HUES64 (cell line): ENCODE data around the gene GRID1.

Experiments used
- H3K27ac ChIP-seq: 2 replicates; pipeline ENCODE4 v1.7.0; 2013; ENCODE audit warnings: low read depth, low read length, inconsistent platforms
- H3K27me3 ChIP-seq: 2 replicates; pipeline ENCODE4 v1.6.1; 2013; ENCODE audit warnings: mild to moderate bottlenecking, low read length; ENCODE audit not compliant: insufficient read depth
- H3K36me3 ChIP-seq: 2 replicates; pipeline ENCODE4 v1.6.1; 2013; ENCODE audit warnings: mild to moderate bottlenecking, low read length; ENCODE audit not compliant: insufficient read depth
- H3K4me1 ChIP-seq: 2 replicates; pipeline ENCODE4 v1.6.1; 2013; ENCODE audit warnings: mild to moderate bottlenecking, low read length, moderate library complexity; ENCODE audit not compliant: insufficient read depth
- H3K4me3 ChIP-seq: 2 replicates; pipeline ENCODE4 v1.5.1; 2013; ENCODE audit warnings: mild to moderate bottlenecking, low read length, moderate library complexity
- H3K9ac ChIP-seq: 2 replicates; pipeline ENCODE4 v1.6.1; 2013; ENCODE audit warnings: mild to moderate bottlenecking, low read depth, low read length
- H3K9me3 ChIP-seq: 2 replicates; pipeline ENCODE4 v1.6.1; 2013; ENCODE audit warnings: low read depth, low read length; ENCODE audit not compliant: insufficient read depth
- WGBS: fragments of 150-250, 120-280 bp; methylation state at CpG from one replicate; pipeline ENCODE4 v1.1.7; 2013; ENCODE audit warnings: missing lambda C conversion rate; 5-methylcytosine and 5-hydroxymethylcytosine counted together

The GRID1 gene

GRCh38 chr10:86343761-86344160, 22.8 kb downstream of the GRID1 start:
- 93% methylated on average over 7 of the region's 7 CpGs for WGBS
- no peaks in the 10 kb centered on the region for H3K36me3 ChIP-seq
- peaks cover 15% of the 10 kb centered on the region for H3K4me1 ChIP-seq
- no peaks in the 10 kb centered on the region for H3K27me3 ChIP-seq
- H3K27ac ChIP-seq, result no peak overlapping the region
- no peak overlapping the region for H3K9ac ChIP-seq
- no peak overlapping the region for H3K4me3 ChIP-seq
- H3K9me3 ChIP-seq, result no peaks in the 10 kb centered on the region

DNA sequence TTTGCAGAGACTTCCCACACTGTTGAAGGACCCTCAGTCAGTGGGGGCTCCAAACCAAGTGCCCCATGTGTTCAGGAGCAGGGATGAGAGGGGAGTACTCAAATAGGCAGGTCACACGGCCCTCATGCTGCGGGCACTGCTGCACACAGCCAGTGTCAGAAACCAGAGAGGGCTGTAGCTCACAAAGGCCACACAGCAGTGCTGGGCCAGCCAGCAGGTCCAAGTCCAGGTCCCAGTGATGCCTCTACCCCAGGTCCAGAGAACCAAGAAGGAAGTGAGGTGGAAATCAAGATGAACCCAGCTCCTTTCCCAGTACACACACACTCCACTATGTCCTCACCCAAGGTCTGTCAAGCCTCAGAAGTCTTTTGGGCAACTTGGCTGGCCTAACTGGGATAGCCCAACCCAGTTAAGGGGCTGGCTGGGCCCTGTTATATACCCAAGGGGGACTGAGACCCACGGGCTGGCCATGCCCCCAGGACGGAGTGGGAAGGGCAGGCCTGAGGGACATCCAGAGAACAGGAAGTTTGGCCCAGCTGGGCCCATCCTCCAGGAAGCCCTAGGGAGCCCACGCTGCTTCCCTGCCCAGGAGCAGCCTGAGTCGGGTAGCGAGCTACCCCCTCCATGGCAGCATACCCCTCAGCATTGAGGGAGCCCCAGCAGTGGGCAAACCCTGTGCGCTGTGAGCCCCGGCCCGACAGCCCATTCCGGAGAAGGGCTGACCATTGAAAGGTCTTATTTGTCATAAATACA, 24.3 kb downstream of the GRID1 start:
- H3K27ac ChIP-seq, result no peak overlapping the region
- H3K4me3 ChIP-seq, result no peak overlapping the region
- WGBS, result 91% methylated on average over 11 of the region's 11 CpGs
- no peak overlapping the region for H3K9ac ChIP-seq
- H3K9me3 ChIP-seq, result no peaks in the 10 kb centered on the region
- peaks cover 15% of the 10 kb centered on the region for H3K4me1 ChIP-seq
- H3K27me3 ChIP-seq, result no peaks in the 10 kb centered on the region
- no peaks in the 10 kb centered on the region for H3K36me3 ChIP-seq

GRCh38 chr10:86341361-86341811, 25.2 kb downstream of the GRID1 start:
- H3K27ac ChIP-seq, result no peak overlapping the region
- no peak overlapping the region for H3K4me3 ChIP-seq
- H3K4me1 ChIP-seq, result peaks cover 15% of the 10 kb centered on the region
- no peaks in the 10 kb centered on the region for H3K36me3 ChIP-seq
- no peaks in the 10 kb centered on the region for H3K9me3 ChIP-seq
- WGBS, result 59% methylated on average over 13 of the region's 13 CpGs
- no peaks in the 10 kb centered on the region for H3K27me3 ChIP-seq
- H3K9ac ChIP-seq, result no peak overlapping the region

- WGBS, result 22% methylated on average over 3 of the region's 3 CpGs
- Histone ChIP-seq H3K36me3 (no peaks in the 10 kb centered on the region), H3K27me3 (no peaks in the 10 kb centered on the region), H3K4me3 (no peak overlapping the region), H3K4me1 (peaks cover 15% of the 10 kb centered on the region), H3K27ac (no peak overlapping the region), H3K9ac (no peak overlapping the region), H3K9me3 (no peaks in the 10 kb centered on the region)
Measured at GRCh38 chr10:86340991-86341260, 25.7 kb downstream of the GRID1 start.

- 68% methylated on average over 13 of the region's 13 CpGs for WGBS
- Histone ChIP-seq H3K9ac (no peak overlapping the region), H3K9me3 (no peaks in the 10 kb centered on the region), H3K36me3 (no peaks in the 10 kb centered on the region), H3K27me3 (no peaks in the 10 kb centered on the region), H3K4me1 (peaks cover 15% of the 10 kb centered on the region), H3K4me3 (no peak overlapping the region), H3K27ac (no peak overlapping the region)
Measured at GRCh38 chr10:86340176-86340990, 26.2 kb downstream of the GRID1 start.

DNA sequence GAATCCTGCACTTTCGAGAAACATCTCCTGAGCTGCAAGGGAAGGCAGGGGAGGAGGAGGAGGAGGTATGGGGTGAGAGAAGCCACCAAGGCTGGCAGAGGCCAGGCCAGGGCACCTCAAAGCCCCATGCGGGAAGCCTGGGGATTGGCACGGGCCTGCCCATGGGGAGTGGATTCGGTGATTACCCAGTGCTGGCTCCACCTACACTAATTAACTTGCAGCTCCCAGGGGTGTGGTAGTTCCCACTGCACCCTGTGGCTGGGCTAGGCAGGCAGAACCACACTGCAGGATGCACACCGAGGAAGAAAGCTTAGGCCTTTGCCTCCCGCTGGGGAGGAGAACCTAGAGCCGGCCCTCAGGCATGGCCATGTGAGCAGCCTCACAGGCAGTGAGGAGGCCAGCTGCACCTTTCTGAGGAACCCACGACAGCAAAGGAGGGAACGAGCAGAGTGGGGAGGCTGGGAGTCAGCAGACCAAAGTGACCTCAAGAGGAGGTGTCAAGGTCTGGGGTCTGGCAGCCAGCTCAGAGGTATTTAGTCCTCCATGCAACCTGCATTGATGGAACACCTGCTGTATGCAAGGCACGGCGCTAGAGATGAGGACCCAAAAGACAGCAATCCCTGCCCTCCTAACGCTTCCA, 27.2 kb downstream of the GRID1 start:
- WGBS, result 78% methylated on average over 12 of the region's 12 CpGs
- Histone ChIP-seq H3K4me1 (peaks cover 15% of the 10 kb centered on the region), H3K27ac (no peak overlapping the region), H3K4me3 (no peak overlapping the region), H3K9me3 (no peaks in the 10 kb centered on the region), H3K27me3 (no peaks in the 10 kb centered on the region), H3K36me3 (no peaks in the 10 kb centered on the region), H3K9ac (no peak overlapping the region)

DNA sequence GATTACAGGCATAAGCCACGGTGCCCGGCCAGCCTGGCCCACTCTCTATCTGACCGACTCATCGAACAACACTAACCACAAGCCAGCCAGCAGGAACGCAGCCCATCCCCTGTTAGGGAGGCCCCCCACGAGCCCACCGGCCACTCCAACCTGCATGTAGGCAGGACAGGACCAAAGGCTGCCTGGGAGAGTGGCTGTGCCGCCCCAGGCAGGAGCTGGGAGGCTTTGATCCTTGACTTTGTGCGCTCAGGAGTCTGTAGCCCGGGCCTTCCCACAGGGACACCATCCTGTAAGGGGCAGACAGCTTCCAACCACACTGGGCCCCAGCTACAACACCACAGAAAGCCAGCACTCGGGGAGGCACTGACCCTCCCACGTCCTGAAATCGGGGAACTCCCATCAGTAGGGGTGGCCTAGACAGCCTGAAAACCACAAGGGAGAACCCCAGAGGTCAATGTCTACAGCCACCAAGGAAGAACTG, 29.4 kb downstream of the GRID1 start:
- Histone ChIP-seq H3K9me3 (no peaks in the 10 kb centered on the region), H3K9ac (no peak overlapping the region), H3K36me3 (no peaks in the 10 kb centered on the region), H3K4me3 (no peak overlapping the region), H3K27ac (no peak overlapping the region), H3K27me3 (no peaks in the 10 kb centered on the region), H3K4me1 (peaks cover 15% of the 10 kb centered on the region)
- 90% methylated on average over 13 of the region's 13 CpGs for WGBS

GRCh38 chr10:86336341-86336740, 30.3 kb downstream of the GRID1 start:
- no peaks in the 10 kb centered on the region for H3K36me3 ChIP-seq
- WGBS, result 93% methylated on average over 10 of the region's 10 CpGs
- H3K27ac ChIP-seq, result no peak overlapping the region
- no peak overlapping the region for H3K9ac ChIP-seq
- peaks cover 14% of the 10 kb centered on the region for H3K4me1 ChIP-seq
- no peaks in the 10 kb centered on the region for H3K27me3 ChIP-seq
- H3K4me3 ChIP-seq, result no peak overlapping the region
- H3K9me3 ChIP-seq, result no peaks in the 10 kb centered on the region

- peaks cover 9% of the 10 kb centered on the region for H3K4me1 ChIP-seq
- H3K27me3 ChIP-seq, result no peaks in the 10 kb centered on the region
- H3K9ac ChIP-seq, result no peak overlapping the region
- 89% methylated on average over 1 of the region's 1 CpG for WGBS
- no peaks in the 10 kb centered on the region for H3K36me3 ChIP-seq
- no peak overlapping the region for H3K27ac ChIP-seq
- no peak overlapping the region for H3K4me3 ChIP-seq
- H3K9me3 ChIP-seq, result no peaks in the 10 kb centered on the region
Measured at GRCh38 chr10:86335831-86336230, 30.8 kb downstream of the GRID1 start.

GRCh38 chr10:86335257-86335656, 31.3 kb downstream of the GRID1 start:
- no peaks in the 10 kb centered on the region for H3K9me3 ChIP-seq
- H3K4me1 ChIP-seq, result peaks cover 3% of the 10 kb centered on the region; the same call in 1 of the 2 replicates
- no peak overlapping the region for H3K9ac ChIP-seq
- H3K27me3 ChIP-seq, result no peaks in the 10 kb centered on the region
- no peak overlapping the region for H3K27ac ChIP-seq
- no peaks in the 10 kb centered on the region for H3K36me3 ChIP-seq
- no peak overlapping the region for H3K4me3 ChIP-seq

DNA sequence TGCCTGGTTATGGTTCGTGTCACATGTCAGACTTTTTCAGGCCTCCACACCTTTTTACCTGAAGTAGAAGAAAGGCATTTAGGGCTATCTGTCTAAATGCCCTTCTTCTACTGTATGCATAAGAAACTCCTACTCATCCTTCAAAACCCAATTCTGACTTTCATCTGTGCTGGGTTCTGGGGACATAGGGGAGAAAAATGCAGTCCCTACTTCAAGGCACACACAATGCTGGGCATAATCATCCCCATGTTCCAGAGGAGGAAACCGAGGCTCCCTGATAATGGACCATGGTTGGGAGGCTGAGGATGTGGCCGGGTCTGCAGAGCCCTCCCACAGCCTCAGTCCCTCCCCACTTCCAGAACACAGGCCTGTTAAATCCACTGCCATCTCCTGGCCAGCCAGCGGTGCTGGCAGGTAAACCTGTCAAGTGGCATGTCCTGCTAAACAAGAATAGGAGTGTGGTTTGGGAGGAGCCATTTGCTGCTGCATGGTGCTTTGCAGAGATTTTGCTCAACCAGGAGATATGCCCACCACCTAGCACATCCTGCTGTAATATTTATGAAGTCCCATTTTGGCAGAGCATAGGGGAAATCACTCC, 32.0 kb downstream of the GRID1 start:
- Histone ChIP-seq H3K27ac (no peak overlapping the region), H3K9ac (no peak overlapping the region), H3K27me3 (no peaks in the 10 kb centered on the region), H3K4me1 (no peaks in the 10 kb centered on the region), H3K9me3 (no peaks in the 10 kb centered on the region), H3K4me3 (no peak overlapping the region), H3K36me3 (no peaks in the 10 kb centered on the region)
- WGBS, result 37% methylated on average over 4 of the region's 4 CpGs
